ENCODE data around the gene CSMD2.

DNA sequence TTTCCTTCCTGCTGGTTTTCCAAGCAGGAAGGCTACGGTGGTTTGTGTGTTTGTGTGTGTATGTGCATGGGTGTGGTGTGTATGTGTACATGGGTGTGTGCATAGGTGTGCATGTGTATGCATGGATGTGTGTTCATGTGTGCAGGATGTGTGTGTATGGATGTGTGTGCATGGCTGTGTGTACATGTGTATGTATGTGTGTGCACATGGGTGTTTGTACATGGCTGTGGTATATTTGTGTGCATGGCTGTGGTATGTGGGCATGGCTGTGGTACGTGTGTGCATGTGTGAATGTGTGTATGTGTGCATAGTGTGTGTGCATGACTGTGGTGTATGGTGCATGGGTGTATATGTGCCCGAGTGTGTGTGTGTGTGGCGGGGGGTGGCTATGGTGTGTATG, 24.0 kb upstream of the CSMD2 start:
- TF ChIP-seq EP300 (IDR thresholded peaks at IDR 0.05; ENCODE audit: borderline replicate concordance) (no peak), TAF1 (IDR thresholded peaks at IDR 0.05; ENCODE audit: low read depth) (no peak), FOXM1 (IDR thresholded peaks at IDR 0.05; ENCODE audit: borderline replicate concordance, low read depth) (no peak), CEBPB (IDR thresholded peaks at IDR 0.05) (no peak), YY1 (IDR thresholded peaks at IDR 0.05; ENCODE audit: low read depth) (no peak), RAD21 (IDR thresholded peaks at IDR 0.05; ENCODE audit: low read depth) (no peak), NFIC (IDR thresholded peaks at IDR 0.05) (no peak), ZBTB7A (IDR thresholded peaks at IDR 0.05; ENCODE audit: low read depth) (no peak)
- TF ChIP-seq, protein P1, sequence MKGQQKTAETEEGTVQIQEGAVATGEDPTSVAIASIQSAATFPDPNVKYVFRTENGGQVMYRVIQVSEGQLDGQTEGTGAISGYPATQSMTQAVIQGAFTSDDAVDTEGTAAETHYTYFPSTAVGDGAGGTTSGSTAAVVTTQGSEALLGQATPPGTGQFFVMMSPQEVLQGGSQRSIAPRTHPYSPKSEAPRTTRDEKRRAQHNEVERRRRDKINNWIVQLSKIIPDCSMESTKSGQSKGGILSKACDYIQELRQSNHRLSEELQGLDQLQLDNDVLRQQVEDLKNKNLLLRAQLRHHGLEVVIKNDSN (IDR thresholded peaks at IDR 0.05), result no peak
- TF ChIP-seq, protein P2, sequence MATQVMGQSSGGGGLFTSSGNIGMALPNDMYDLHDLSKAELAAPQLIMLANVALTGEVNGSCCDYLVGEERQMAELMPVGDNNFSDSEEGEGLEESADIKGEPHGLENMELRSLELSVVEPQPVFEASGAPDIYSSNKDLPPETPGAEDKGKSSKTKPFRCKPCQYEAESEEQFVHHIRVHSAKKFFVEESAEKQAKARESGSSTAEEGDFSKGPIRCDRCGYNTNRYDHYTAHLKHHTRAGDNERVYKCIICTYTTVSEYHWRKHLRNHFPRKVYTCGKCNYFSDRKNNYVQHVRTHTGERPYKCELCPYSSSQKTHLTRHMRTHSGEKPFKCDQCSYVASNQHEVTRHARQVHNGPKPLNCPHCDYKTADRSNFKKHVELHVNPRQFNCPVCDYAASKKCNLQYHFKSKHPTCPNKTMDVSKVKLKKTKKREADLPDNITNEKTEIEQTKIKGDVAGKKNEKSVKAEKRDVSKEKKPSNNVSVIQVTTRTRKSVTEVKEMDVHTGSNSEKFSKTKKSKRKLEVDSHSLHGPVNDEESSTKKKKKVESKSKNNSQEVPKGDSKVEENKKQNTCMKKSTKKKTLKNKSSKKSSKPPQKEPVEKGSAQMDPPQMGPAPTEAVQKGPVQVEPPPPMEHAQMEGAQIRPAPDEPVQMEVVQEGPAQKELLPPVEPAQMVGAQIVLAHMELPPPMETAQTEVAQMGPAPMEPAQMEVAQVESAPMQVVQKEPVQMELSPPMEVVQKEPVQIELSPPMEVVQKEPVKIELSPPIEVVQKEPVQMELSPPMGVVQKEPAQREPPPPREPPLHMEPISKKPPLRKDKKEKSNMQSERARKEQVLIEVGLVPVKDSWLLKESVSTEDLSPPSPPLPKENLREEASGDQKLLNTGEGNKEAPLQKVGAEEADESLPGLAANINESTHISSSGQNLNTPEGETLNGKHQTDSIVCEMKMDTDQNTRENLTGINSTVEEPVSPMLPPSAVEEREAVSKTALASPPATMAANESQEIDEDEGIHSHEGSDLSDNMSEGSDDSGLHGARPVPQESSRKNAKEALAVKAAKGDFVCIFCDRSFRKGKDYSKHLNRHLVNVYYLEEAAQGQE (IDR thresholded peaks at IDR 0.05; ENCODE audit: low read depth), result no peak
- TF ChIP-seq, protein P3, sequence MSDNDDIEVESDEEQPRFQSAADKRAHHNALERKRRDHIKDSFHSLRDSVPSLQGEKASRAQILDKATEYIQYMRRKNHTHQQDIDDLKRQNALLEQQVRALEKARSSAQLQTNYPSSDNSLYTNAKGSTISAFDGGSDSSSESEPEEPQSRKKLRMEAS (IDR thresholded peaks at IDR 0.05), result no peak
